A549 (cell line): ENCODE measurements around the gene PARP8.

ENCODE experiments used
- CHD2 ChIP-seq: fragments of 150-350 bp; IDR thresholded peaks from 2 replicates; pipeline ENCODE4 v1.6.1; 2014; ENCODE audit warnings: low read length; ENCODE audit not compliant: partially characterized antibody
- CTCF ChIP-seq: fragments of >200 bp; sonication (Bioruptor Twin); formaldehyde crosslinking; IDR thresholded peaks from 3 replicates; pipeline ENCODE4 v1.5.1; 2016
- ELK1 ChIP-seq: fragments of 150-350 bp; IDR thresholded peaks from 2 replicates; pipeline ENCODE4 v1.6.1; 2014; ENCODE audit warnings: low read depth, mild to moderate bottlenecking, low read length
- HMGXB4 ChIP-seq: fragments of 250-450 bp; sonication (Bioruptor Pico); IDR thresholded peaks from 2 replicates; pipeline ENCODE4 v1.5.0; 2021; ENCODE audit warnings: mild to moderate bottlenecking, moderate library complexity, borderline replicate concordance
- MAZ ChIP-seq: fragments of 150-350 bp; IDR thresholded peaks from 2 replicates; pipeline ENCODE4 v1.6.1; 2014; ENCODE audit warnings: antibody characterized with exemption, low read depth, low read length, borderline replicate concordance
- MYC ChIP-seq: IDR thresholded peaks from 2 replicates; pipeline ENCODE4 v1.6.1; 2012; ENCODE audit warnings: mild to moderate bottlenecking, inconsistent platforms, low read length, improper control_type of control experiment, borderline replicate concordance
- POLR2A ChIP-seq: IDR thresholded peaks from 2 replicates; pipeline ENCODE4 v1.6.1; 2012; ENCODE audit warnings: mild to moderate bottlenecking, low read length
- POLR2AphosphoS2 ChIP-seq: conservative IDR thresholded peaks from 2 replicates; pipeline ENCODE4 v1.6.1; 2012; ENCODE audit warnings: low read length, improper control_type of control experiment, inconsistent platforms

GRCh38 chr5:50856401-50857119 is 190.1 kb downstream of the PARP8 start:
- TF ChIP-seq CTCF (no peak), POLR2A (no peak), MYC (no peak), HMGXB4 (CRISPR knock-in tag) (no peak), CHD2 (no peak), POLR2AphosphoS2 (no peak), ELK1 (no peak), MAZ (no peak)
